Measurements from ENCODE around the gene TEKT5.

TEKT5 gene

GRCh38 chr16:10647264-10647720 is 47.4 kb downstream of the TEKT5 start:
- no peak overlapping the region for H3K4me3 ChIP-seq (replicated peaks; ENCODE audit: insufficient read depth, low read length)
- DNase-seq (ENCODE audit: low read depth in 1 of 2, low spot score in 1 of 2) = no peak
- TF ChIP-seq POLR2AphosphoS5 (IDR thresholded peaks at IDR 0.05; ENCODE audit: low read depth) = no peak
- no peak for TF ChIP-seq SPI1 (IDR thresholded peaks at IDR 0.05; ENCODE audit: borderline replicate concordance, low read depth)
- TF ChIP-seq GABPA (IDR thresholded peaks at IDR 0.05; ENCODE audit: low read depth) = no peak
- TF ChIP-seq REST (IDR thresholded peaks at IDR 0.05; ENCODE audit: insufficient replicate concordance, low read depth) = no peak
- TF ChIP-seq, protein P1, sequence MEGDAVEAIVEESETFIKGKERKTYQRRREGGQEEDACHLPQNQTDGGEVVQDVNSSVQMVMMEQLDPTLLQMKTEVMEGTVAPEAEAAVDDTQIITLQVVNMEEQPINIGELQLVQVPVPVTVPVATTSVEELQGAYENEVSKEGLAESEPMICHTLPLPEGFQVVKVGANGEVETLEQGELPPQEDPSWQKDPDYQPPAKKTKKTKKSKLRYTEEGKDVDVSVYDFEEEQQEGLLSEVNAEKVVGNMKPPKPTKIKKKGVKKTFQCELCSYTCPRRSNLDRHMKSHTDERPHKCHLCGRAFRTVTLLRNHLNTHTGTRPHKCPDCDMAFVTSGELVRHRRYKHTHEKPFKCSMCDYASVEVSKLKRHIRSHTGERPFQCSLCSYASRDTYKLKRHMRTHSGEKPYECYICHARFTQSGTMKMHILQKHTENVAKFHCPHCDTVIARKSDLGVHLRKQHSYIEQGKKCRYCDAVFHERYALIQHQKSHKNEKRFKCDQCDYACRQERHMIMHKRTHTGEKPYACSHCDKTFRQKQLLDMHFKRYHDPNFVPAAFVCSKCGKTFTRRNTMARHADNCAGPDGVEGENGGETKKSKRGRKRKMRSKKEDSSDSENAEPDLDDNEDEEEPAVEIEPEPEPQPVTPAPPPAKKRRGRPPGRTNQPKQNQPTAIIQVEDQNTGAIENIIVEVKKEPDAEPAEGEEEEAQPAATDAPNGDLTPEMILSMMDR (IDR thresholded peaks at IDR 0.05; ENCODE audit: insufficient read depth, low read length) = no peak
- H3K27me3 ChIP-seq (ENCODE audit: insufficient read depth, poor library complexity, severe bottlenecking) = no peaks in the 10 kb centered on the region
- H3K27ac ChIP-seq (replicated peaks) = no peak overlapping the region

GRCh38 chr16:10646581-10647263 is 48.0 kb downstream of the TEKT5 start:
- no peaks in the 10 kb centered on the region for H3K27me3 ChIP-seq (ENCODE audit: insufficient read depth, poor library complexity, severe bottlenecking)
- H3K4me3 ChIP-seq (replicated peaks; ENCODE audit: insufficient read depth, low read length) = no peak overlapping the region
- DNase-seq (ENCODE audit: low read depth in 1 of 2, low spot score in 1 of 2) = no peak
- TF ChIP-seq, protein P1 (IDR thresholded peaks at IDR 0.05; ENCODE audit: insufficient read depth, low read length) = no peak
- TF ChIP-seq GABPA (IDR thresholded peaks at IDR 0.05; ENCODE audit: low read depth) (no peak), SPI1 (IDR thresholded peaks at IDR 0.05; ENCODE audit: borderline replicate concordance, low read depth) (no peak), POLR2AphosphoS5 (IDR thresholded peaks at IDR 0.05; ENCODE audit: low read depth) (no peak), REST (IDR thresholded peaks at IDR 0.05; ENCODE audit: insufficient replicate concordance, low read depth) (no peak)
- no peak overlapping the region for H3K27ac ChIP-seq (replicated peaks)

GRCh38 chr16:10646228-10646580 is 48.5 kb downstream of the TEKT5 start:
- no peak overlapping the region for H3K27ac ChIP-seq (replicated peaks)

More at GRCh38 chr16:10646228-10646580, 48.5 kb downstream of the TEKT5 start:
- no peak for DNase-seq (ENCODE audit: low read depth in 1 of 2, low spot score in 1 of 2)
- Histone ChIP-seq H3K4me3 (replicated peaks; ENCODE audit: insufficient read depth, low read length) (no peak overlapping the region), H3K27me3 (ENCODE audit: insufficient read depth, poor library complexity, severe bottlenecking) (no peaks in the 10 kb centered on the region)
- TF ChIP-seq, protein P1 (IDR thresholded peaks at IDR 0.05; ENCODE audit: insufficient read depth, low read length) = no peak
- TF ChIP-seq POLR2AphosphoS5 (IDR thresholded peaks at IDR 0.05; ENCODE audit: low read depth) = no peak
